Neutrophil (primary cell): ENCODE results near the gene MTARC1.

ENCODE experiments used
- H3K27ac ChIP-seq: fragments of 200-600 bp; sonication (generic); 2 replicates; pipeline ENCODE4 v1.5.1; 2016; ENCODE audit warnings: mild to moderate bottlenecking, moderate library complexity
- H3K27me3 ChIP-seq: fragments of 200-600 bp; sonication (generic); 2 replicates; pipeline ENCODE4 v1.6.0; 2016; ENCODE audit warnings: mild to moderate bottlenecking
- H3K36me3 ChIP-seq: fragments of 200-600 bp; sonication (generic); 2 replicates; pipeline ENCODE4 v1.5.1; 2017
- H3K4me1 ChIP-seq, 2 experiments: fragments of 200-600 bp in 1 of 2; sonication (generic) in 1 of 2; 1 replicate in 1 of 2; 2 replicates in 1 of 2; pipeline versions ENCODE4 v1.5.1 to v1.6.1; 2013 to 2016; ENCODE audit warnings: low read depth in 1 of 2, low read length in 1 of 2, mild to moderate bottlenecking in 1 of 2, moderate library complexity in 1 of 2; ENCODE audit not compliant: control insufficient read depth in 1 of 2, insufficient read depth in 1 of 2
- H3K4me3 ChIP-seq, 2 experiments: fragments of 200-600 bp in 1 of 2; sonication (generic) in 1 of 2; 1 replicate in 1 of 2; 2 replicates in 1 of 2; pipeline ENCODE4 v1.5.1; 2013 to 2016; ENCODE audit warnings: low read depth in 1 of 2, low read length in 1 of 2, mild to moderate bottlenecking in 1 of 2, moderate library complexity in 1 of 2
- H3K9me3 ChIP-seq: fragments of 200-600 bp; sonication (generic); 2 replicates; pipeline ENCODE4 v1.5.1; 2016
- TF ChIP-seq, protein P1 (sequence below): fragments of 200-600 bp; sonication (generic); IDR thresholded peaks from 2 replicates; pipeline ENCODE4 v1.5.1; 2016; ENCODE audit warnings: antibody characterized with exemption

Gene MTARC1

DNA sequence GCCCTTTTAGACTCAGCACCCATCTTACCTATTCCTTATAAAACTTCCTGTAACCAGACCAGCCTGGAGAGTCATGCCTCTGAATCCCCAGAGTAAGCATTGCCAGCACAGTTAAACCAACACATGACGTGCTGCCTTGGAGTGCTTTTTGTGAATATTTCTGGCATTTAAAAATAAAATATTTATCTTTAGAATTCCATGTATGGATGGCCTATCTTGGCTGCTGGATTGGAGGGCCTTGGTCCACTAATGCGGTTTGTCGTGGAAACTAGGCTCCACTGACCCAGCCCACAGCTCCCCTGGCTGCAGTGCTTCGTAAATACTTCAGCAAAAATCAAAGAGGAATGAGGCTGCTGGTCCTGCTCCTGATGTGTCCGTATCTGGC lies 17.5 kb downstream of the MTARC1 start:
- TF ChIP-seq, protein P1, sequence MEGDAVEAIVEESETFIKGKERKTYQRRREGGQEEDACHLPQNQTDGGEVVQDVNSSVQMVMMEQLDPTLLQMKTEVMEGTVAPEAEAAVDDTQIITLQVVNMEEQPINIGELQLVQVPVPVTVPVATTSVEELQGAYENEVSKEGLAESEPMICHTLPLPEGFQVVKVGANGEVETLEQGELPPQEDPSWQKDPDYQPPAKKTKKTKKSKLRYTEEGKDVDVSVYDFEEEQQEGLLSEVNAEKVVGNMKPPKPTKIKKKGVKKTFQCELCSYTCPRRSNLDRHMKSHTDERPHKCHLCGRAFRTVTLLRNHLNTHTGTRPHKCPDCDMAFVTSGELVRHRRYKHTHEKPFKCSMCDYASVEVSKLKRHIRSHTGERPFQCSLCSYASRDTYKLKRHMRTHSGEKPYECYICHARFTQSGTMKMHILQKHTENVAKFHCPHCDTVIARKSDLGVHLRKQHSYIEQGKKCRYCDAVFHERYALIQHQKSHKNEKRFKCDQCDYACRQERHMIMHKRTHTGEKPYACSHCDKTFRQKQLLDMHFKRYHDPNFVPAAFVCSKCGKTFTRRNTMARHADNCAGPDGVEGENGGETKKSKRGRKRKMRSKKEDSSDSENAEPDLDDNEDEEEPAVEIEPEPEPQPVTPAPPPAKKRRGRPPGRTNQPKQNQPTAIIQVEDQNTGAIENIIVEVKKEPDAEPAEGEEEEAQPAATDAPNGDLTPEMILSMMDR = no peak
- H3K36me3 ChIP-seq = peaks cover 98% of the 10 kb centered on the region
- no peak overlapping the region for H3K4me3 ChIP-seq
- no peaks in the 10 kb centered on the region for H3K27me3 ChIP-seq
- H3K27ac ChIP-seq = no peak overlapping the region
- H3K9me3 ChIP-seq = no peaks in the 10 kb centered on the region
- peaks cover 16 to 19% of the 10 kb centered on the region in 2 experiments for H3K4me1 ChIP-seq

DNA sequence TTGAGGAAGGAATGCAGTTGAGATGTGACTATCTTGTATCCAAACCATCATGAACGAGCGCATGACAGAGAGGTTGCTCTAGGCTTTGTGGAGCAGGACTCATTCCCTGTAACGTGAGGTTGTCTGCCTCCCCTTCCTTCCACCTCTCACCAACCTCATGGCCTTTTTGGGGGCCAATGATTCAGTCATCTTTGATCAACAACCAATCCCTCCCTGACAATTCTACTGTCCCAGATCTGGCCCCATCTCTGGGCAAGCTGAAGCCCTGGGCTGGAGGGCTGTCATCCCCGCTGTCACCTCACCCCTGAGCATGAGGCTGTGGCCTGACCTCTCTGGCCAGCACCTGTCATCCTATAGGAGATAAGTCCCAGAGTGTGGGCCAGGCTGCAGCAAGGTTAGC lies 19.7 kb downstream of the MTARC1 start:
- TF ChIP-seq, protein P1 = no peak
- H3K4me1 ChIP-seq = peaks cover 22 to 24% of the 10 kb centered on the region in 2 experiments
- no peak overlapping the region for H3K27ac ChIP-seq
- no peaks in the 10 kb centered on the region for H3K27me3 ChIP-seq
- H3K4me3 ChIP-seq = no peak overlapping the region
- H3K9me3 ChIP-seq = no peaks in the 10 kb centered on the region
- H3K36me3 ChIP-seq = peaks cover 98% of the 10 kb centered on the region

DNA sequence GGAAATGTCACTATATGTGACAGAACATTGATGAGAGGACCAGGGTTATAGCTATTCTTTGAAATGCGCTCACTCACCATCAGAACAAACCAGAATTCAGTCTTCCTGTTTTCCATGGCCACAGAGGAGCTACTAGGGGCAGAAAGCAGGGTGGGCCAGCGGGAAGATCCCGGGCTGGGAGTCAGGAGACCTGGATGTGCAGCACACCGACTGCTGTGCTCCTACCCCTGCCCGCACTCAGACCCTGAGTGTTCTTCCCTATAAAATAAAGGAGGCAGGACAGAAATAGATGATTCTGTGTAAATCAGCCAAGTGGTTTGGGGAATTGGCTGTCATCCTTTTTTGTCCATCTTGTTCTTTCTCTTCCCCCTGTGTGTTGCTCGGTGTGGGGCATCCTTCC lies 21.0 kb downstream of the MTARC1 start:
- TF ChIP-seq, protein P1 = no peak
- Histone ChIP-seq H3K36me3 (peaks cover 98% of the 10 kb centered on the region), H3K4me1 (peaks cover 22 to 24% of the 10 kb centered on the region in 2 experiments), H3K27me3 (no peaks in the 10 kb centered on the region), H3K9me3 (no peaks in the 10 kb centered on the region), H3K27ac (no peak overlapping the region), H3K4me3 (no peak overlapping the region)

DNA sequence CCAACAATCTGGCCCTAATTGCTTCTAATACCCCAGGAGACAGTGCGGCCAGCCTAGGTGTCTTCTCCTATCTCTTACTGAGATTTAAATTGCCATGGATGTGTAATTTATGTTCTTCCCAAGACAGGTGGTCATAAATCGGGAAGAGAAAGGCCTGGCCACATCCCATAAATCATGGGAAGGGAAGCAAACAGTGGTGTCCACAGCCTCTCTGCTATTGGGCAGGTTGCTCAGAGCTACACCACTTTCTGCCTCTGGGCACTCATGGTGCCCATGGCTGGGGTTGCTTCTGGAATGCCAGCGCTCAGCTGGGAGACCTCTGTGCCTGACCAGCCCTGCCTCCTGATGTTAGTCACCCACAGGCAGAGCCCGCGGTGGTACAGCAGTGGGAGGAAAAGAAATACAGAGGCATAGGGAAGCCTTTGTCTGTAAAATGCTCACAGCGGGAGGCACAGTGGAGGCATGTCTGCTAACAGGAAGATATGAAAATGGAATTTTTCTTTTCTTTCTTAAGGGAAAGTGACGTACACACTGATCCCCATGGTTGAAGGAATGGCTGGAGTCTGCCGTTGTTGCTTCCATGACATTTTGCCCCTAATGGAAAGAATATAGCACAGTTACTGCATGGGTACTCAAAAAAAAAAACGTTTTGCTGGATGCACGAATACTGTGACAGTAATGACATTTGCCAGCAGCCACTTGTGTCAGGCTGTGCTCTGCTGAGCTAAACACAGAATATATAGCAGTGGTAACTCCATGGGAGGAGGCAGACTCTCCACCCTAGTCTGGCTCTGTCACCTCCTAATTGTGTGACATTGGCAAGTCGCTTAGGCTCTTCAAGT lies 21.9 kb downstream of the MTARC1 start:
- peaks cover 99% of the 10 kb centered on the region for H3K36me3 ChIP-seq
- peaks cover 21 to 24% of the 10 kb centered on the region in 2 experiments for H3K4me1 ChIP-seq
- H3K27me3 ChIP-seq = no peaks in the 10 kb centered on the region
- no peak overlapping the region for H3K4me3 ChIP-seq
- H3K27ac ChIP-seq = no peak overlapping the region
- TF ChIP-seq, protein P1 = no peak
- no peaks in the 10 kb centered on the region for H3K9me3 ChIP-seq

DNA sequence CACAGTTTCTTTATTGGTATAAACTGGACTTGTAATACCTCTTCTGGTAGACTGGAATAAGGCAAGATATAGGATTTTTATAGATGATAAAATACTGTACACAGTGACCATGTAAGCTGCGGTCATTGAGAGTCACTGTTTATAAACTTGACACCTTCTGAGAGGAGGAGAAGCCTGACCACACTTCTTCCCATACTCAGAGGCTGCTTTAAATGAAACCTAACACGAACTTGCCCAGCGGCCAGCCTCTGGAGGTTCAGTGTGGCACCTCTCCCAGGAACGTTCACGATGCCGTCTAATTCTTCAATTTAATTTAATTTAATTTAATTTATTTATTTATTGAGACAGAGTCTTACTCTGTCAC lies 22.5 kb downstream of the MTARC1 start:
- Histone ChIP-seq H3K27ac (no peak overlapping the region), H3K4me3 (no peak overlapping the region), H3K4me1 (peaks cover 15 to 24% of the 10 kb centered on the region in 2 experiments), H3K9me3 (no peaks in the 10 kb centered on the region), H3K27me3 (no peaks in the 10 kb centered on the region), H3K36me3 (peaks cover 100% of the 10 kb centered on the region)
- TF ChIP-seq, protein P1 = no peak
